Measurements from ENCODE around the gene UPF2. TPM values are rescaled to one million over a fixed set of nuclear protein-coding genes. Genes with fewer than 3 reads are reported as not detected.
A peak's percentile ranks its signal among the peaks of the same experiment; 100 is the strongest.
"Not testable (repeated sequence)": the region's sequence is repeated elsewhere in the genome, so short reads cannot be mapped to it uniquely, and the experiment has no call there.

Gene UPF2
- total RNA-seq, 2 donors from 2014 or later: 15.3 to 19.5 TPM

DNA sequence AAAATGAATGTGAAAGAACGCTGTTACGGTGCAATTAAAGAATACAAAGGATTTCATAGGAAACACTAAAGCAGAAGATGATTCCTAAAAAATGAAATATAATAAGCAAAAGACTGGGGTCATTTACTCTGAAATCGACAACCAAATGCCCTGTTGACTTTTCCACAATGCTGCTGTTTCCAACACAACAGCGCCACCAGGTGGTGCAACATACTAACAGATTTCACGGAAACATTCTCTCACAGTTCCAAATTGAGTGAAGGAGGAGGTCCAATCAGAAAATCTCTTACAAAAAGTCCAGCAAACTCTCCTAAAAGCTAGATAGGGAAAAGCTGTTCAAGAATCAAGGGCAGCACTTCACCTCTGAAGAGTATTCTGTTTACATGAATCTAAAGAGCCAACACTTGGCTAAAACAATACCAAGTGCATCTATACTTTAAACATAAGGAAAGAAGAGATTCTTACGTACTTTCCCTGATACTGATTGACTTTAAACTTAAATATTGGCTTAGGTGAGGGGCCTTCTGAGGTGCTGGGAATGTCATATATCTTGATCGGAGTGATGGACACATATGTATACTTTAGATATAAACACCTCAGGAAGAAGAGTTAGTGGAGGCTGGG, 55.9 kb downstream of the UPF2 start:
- peak; percentile 90 for DNase-seq (ENCODE audit: low spot score)
- intact Hi-C loops (cut with DNase I): loop anchor here in 1 of 2 donors (10.0 kb wide), 1 partner anchor 202 kb away; no protein-coding TSS in a partner anchor

DNA sequence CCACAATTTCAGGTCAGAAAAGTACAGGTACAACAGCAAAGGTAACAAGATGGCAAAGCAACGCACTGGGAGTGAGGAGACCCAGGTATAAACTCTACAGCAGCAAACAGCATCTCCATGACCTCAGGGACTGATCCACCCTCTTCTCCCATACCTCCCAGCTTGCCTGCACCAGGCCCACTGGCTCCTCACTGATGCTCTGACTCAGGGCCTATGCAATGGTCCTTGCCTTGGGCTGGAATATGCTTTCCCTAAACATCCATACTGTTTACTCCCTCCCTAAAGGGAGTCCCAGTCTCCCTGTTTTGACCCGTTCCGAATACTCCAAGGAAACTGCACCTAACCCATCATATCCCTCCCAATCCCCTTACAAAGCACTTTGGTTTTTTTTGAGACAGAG, 60.4 kb downstream of the UPF2 start:
- DNase-seq (ENCODE audit: low spot score): no peak
- intact Hi-C loops (cut with DNase I): loop anchor here in 1 of 2 donors (10.0 kb wide), 1 partner anchor 197 kb away; no protein-coding TSS in a partner anchor

DNA sequence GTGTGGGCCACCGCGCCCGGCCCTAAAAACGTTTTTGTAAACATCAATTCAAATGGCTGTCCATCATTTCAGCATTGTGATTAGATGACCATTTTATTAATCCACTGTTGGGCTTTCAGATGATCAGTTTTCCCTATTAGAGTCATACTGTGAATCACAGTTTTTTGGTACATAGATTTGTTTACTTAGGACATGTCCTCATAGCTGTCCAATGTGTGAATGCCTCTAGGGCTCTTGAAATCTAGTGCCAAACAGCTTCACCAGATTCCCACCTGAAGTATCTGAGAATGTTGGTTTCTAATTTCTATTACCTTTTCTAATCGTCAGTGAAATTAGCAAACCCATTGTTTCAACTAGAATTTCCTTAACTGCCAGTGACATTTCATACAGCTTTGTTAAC, 66.8 kb downstream of the UPF2 start:
- intact Hi-C loops (cut with DNase I): no loop called here
- no peak for DNase-seq (ENCODE audit: low spot score)

- DNase-seq (ENCODE audit: low spot score); intact Hi-C loops (cut with DNase I): not testable (repeated sequence)
These were observed 70.1 kb downstream of the UPF2 start for GRCh38 chr10:11972523-11972922.

GRCh38 chr10:11962176-11962575, 80.4 kb downstream of the UPF2 start:
- intact Hi-C loops (cut with DNase I): no loop called here
- DNase-seq (ENCODE audit: low spot score): no peak

DNA sequence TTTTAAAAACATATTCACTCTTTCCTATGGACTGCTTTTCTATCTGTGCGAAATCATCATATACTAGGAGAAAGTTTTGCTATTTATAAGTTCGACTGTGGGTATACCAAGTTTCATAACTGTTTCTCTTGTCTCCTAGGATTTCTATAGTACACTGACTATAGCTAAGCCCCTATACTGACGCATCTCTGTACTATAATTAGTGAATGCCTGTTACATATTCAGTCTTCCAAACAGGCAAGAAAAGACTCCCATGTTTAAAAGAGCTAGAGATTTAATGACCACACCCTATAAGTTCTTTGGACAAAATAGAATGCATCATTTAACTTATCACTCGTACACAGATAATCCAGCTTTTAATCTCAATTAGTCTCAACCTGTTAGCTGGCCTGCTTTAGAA, 80.8 kb downstream of the UPF2 start:
- intact Hi-C loops (cut with DNase I): no loop called here

DNA sequence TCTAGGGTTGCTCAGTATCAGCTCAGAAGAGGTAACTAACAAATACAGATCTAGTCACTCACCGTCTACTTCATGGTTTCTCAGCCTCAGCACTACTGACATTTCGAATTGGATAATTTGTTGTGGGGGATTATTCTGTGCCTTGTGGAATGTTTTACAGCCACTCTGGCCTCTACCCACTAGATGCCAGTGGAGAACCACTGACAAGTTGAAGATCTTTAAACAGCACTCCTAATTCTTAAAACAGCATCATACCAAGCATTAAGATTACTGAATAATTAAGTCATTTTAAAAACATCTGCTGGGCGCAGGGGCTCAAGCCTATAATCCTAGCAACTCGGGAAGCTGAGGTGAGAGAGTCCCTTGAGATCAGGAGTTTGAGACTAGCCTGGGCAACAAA, 82.6 kb downstream of the UPF2 start:
- no peak for DNase-seq (ENCODE audit: low spot score)
- intact Hi-C loops (cut with DNase I): no loop called here

More for the DNA sequence above, 80.8 kb downstream of the UPF2 start:
- no peak for DNase-seq (ENCODE audit: low spot score)

- intact Hi-C loops (cut with DNase I): no loop called here
- DNase-seq (ENCODE audit: low spot score): no peak
These were observed 83.7 kb downstream of the UPF2 start for GRCh38 chr10:11958956-11959355.

DNA sequence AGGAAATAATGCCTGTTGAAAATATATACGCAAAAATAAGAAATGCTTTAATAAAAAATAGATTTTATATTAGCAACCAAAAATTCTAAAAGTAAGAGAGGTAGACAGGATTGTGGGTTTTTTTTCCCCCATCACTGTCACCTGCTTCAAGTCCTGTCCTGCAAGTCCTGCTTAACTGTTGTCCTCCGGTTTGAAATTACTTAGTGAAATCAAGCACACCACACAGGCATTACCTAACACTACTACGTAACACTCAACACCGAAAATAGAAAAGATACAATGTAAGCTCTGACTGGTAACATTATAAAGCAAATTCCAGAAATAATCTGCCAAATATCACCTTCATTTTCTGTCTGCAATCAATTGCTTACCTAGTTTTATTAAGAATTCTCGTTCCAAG, 90.9 kb downstream of the UPF2 start:
- intact Hi-C loops (cut with DNase I): no loop called here
- no peak for DNase-seq (ENCODE audit: low spot score)

- intact Hi-C loops (cut with DNase I): no loop called here
- no peak for DNase-seq (ENCODE audit: low spot score)
These were observed 92.1 kb downstream of the UPF2 start for GRCh38 chr10:11950325-11951018.

GRCh38 chr10:11949152-11949551, 93.5 kb downstream of the UPF2 start:
- DNase-seq (ENCODE audit: low spot score): no peak
- intact Hi-C loops (cut with DNase I): no loop called here

DNA sequence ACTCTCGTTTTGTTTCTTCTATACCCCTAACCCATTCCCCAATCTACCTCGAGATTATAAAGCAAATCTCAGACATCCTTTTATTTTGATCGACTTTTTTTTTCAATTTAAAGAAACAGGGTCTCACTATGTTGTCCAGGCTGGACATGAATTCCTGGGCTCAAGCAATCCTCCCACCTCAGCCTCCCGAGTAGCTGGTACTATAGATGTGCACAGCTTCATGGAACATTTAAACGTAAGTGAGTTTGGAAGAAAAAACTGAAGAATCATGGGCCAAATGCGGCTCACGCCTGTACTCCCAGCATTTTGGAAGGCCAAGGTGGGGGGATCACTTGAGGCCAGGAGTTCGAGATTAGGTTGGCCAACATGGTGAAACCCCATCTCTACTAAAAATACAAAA, 96.0 kb downstream of the UPF2 start:
- no peak for DNase-seq (ENCODE audit: low spot score)
- intact Hi-C loops (cut with DNase I): no loop called here

DNA sequence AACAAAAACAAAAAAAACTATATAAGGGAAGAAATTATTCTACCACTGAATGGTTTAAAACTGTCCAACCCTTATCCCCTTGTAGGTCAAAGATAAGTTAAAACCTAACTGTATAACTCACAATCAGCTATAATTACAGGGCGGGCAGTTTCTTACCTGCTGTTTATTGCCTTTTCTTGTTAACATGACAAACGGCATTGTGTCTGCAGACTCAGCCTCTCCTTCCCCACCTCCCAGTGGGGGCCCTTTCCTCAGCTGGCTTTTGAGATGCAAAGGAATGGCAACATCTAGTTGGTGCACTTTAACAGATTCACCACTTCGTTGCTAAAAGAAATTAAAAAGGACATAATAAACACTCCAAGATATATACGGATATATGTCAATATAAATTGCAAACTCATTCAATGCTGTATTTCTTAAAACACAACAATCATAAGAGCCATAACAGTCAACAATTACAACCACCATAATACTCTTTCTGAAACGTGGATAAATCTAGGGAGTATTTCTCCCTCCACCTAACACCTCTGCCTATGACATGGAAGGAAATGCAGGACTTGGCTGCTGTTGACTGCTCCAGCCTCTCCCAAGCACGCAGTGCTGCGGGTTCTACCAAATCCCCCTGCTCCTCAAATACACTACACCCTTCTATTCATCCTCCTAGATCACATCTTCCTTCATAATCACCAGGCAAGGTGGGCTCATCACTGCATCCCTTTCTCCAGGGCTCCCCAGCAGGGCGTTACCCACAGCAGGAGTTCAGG, 106.0 kb downstream of the UPF2 start:
- DNase-seq (ENCODE audit: low spot score): no peak
- intact Hi-C loops (cut with DNase I): loop anchor here in 1 of 2 donors (10.0 kb wide), 1 partner anchor 1788 kb away; no protein-coding TSS in a partner anchor

DNA sequence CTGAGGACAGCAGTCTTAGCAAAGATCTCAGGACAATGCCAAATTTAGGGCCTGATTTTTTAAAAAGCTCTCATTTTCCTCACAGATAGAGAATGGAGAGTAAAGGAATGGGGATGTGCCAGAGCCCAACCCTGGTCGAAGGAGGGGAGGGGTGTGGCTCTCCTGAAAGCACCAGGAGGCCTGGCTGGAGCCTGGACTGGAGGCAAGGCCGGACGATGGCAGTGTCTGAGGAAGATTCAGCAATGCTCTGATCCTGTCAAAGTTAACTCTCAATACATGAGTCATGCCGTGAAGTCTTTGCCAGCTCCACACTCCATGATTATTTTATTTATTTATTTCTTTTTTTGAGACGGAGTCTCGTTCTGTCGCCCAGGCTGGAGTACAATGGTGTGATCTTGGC, 108.3 kb downstream of the UPF2 start:
- DNase-seq (ENCODE audit: low spot score): no peak
- intact Hi-C loops (cut with DNase I): loop anchor here in 1 of 2 donors (10.0 kb wide), 1 partner anchor 1791 kb away; no protein-coding TSS in a partner anchor

DNA sequence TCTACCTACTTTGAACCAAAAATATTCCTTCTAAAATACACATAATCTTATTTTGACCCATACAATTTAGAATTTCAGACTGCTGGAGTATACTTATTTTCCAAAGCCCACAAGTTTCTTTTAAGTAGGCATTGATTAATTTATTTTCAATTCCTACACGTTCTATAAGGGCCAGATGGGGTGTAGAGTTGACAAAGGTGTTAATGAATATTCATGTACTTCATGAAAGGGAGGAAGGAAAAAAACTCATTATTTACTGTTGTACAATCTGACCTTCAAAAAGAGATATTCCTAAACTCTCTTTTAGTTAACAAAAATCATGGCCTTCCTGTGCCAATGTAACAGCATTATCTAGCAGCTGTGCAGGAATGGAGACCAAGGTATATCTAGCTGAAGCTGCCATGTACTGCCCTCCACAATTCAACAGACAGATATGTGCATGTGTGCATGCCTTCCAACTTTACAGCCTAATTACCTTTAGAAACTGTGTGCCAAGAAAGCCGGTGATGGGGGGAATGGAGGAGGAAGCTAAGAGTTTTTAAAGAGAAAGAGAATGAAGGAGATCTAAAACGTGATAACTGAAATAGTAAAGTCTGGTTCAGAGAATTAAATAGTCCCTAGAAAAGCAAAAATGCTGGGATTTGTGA, 108.9 kb downstream of the UPF2 start:
- intact Hi-C loops (cut with DNase I): loop anchor here in 1 of 2 donors (10.0 kb wide), 1 partner anchor 1791 kb away; no protein-coding TSS in a partner anchor
- DNase-seq (ENCODE audit: low spot score): no peak

- intact Hi-C loops (cut with DNase I): loop anchor here in 1 of 2 donors (10.0 kb wide), 1 partner anchor 1794 kb away; no protein-coding TSS in a partner anchor
- no peak for DNase-seq (ENCODE audit: low spot score)
These were observed 111.6 kb downstream of the UPF2 start for GRCh38 chr10:11931038-11931437.

- intact Hi-C loops (cut with DNase I): loop anchor here in 1 of 2 donors (10.0 kb wide), 1 partner anchor 1794 kb away; no protein-coding TSS in a partner anchor
These were observed 112.2 kb downstream of the UPF2 start for GRCh38 chr10:11930312-11930978.

DNA sequence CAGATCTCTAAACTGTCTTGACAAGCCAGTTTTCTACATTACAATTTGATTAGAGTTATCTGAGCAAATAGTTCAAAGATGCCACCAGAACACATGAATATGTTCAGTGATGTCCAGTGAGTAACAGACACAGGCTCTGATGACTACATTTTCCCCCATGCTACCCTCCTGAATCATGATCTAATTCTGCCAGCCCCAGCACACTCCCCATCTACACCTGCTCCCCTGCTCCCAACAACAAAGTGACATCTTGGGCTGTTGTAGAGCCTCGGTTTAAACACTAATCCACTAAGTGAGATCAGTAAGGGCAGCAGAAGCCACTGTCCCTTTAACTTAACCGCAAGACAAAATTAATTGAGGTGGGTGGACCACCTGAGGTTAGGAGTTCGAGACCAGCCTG, 114.9 kb downstream of the UPF2 start:
- no peak for DNase-seq (ENCODE audit: low spot score)
- intact Hi-C loops (cut with DNase I): no loop called here

More at GRCh38 chr10:11930312-11930978, 112.2 kb downstream of the UPF2 start:
- no peak for DNase-seq (ENCODE audit: low spot score)

Measured in posterior vena cava (tissue), 2 donors.